Cardiac fibroblast (primary cell): ENCODE measurements around the gene DGLUCY.
A peak's percentile ranks its signal among the peaks of the same experiment; 100 is the strongest.
"Not testable (repeated sequence)": the region's sequence is repeated elsewhere in the genome, so short reads cannot be mapped to it uniquely, and the experiment has no call there.

Experiments used
- DNase-seq, 2 donors: peaks; one replicate each; pipeline versions ENCODE4 v3.0.0 to v3.0.0-alpha.2; 2010; ENCODE audit warnings: low read depth in 2 of 2
- H3K4me3 ChIP-seq, 2 donors: replicated peaks in 1 of 2; 1 replicate in 1 of 2; 2 replicates in 1 of 2; pipeline ENCODE4 v1.5.1; 2011; ENCODE audit warnings: low read depth in 2 of 2, low read length in 2 of 2, mild to moderate bottlenecking in 2 of 2, moderate library complexity in 1 of 2
- CTCF ChIP-seq: IDR thresholded peaks from one replicate; pipeline ENCODE4 v1.5.1; 2011; ENCODE audit warnings: low read depth, mild to moderate bottlenecking, low read length, inconsistent platforms

The DGLUCY gene

GRCh38 chr14:91245029-91245428 is 131.2 kb downstream of the DGLUCY start:
- DNase-seq: no peak
- H3K4me3 ChIP-seq: no peak overlapping the region

GRCh38 chr14:91245616-91246015 is 131.7 kb downstream of the DGLUCY start:
- not testable (repeated sequence) for DNase-seq, H3K4me3 ChIP-seq

More at GRCh38 chr14:91245029-91245428, 131.2 kb downstream of the DGLUCY start:
- no peak for TF ChIP-seq CTCF

DNA sequence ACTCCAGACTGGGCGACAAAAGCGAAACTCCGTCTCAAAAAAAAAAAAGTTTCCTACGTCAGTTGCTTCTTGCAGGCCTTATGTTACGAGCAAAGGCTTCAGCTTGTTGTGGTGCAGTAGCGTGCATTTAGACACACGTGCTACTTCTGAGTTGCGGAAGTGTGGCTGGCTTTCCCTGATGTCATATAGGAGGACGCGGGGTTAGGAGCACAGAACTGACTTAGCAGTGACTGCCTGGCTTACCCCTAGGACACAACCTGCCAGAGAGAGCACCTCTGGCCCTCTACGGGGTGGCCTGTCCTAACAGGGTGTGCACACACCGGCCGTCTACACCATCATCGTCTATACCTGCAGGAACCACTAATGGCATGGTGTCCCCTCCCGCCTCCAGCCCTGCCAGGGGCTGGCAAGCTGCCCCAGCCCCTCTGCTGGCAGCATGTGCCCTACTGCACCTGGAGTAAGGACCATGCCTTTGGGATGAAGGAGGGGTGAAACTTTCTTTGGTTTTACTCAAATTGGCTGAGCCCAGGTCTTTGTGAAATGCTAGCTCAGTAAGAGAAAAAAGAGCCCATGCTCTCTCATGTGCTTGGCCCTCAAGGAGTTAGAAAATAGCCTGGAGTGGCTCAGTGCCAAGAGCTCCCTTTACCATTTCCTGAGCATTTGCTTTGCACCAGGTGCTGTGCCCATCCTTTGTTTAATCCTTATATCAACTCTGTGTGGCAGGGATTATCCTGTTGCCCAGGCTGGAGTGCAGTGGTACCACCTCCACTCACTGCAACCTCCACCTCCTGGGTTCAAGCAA is 132.4 kb downstream of the DGLUCY start:
- no peak for DNase-seq
- TF ChIP-seq CTCF: no peak
- H3K4me3 ChIP-seq: no peak overlapping the region

DNA sequence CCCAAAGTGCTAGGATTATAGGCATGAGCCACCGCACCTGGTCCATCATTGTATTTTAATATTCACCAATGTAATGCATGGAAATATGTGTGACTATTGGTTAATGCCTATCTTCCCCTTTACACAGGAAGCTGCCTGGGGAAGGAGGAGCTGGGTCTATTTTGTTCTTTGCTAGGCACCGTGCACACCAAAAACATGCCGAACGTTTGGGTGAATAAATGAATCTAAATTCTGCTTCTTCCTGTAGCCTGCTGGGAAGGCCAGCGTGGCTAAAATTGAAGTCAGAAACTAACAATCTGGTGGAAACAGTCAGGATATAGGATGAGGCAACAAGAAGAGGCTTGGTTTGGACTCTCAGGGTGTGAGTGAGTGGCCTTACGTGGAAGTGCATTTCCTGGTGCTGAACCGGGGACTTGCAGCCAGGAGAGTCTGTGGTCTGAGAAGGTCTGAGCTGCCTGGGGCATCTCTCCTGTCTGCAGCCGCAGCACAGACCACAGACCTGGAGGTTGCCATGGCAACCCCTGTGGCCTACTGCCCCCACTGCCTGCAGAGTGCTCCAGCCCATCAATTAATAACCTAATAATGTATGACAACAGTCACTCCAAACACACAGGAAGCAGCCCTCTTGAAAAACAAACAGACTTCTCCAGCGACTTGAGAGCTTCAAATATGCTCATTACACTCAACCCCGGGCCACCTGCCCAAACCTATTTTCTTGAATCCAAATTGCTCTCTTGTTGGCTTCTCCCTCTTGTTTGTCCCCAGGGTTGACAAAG is 136.2 kb downstream of the DGLUCY start:
- H3K4me3 ChIP-seq: no peak overlapping the region
- TF ChIP-seq CTCF: no peak
- DNase-seq: peak in 1 of 2 donors; percentile 12

GRCh38 chr14:91250912-91251311 is 137.0 kb downstream of the DGLUCY start:
- H3K4me3 ChIP-seq: no peak overlapping the region
- no peak for DNase-seq
- no peak for TF ChIP-seq CTCF

GRCh38 chr14:91252871-91253794 is 139.3 kb downstream of the DGLUCY start:
- DNase-seq: no peak
- H3K4me3 ChIP-seq: peak overlapping the region; percentile 55 to 56
- TF ChIP-seq CTCF: peak; percentile 15
